GM12891 (cell line): ENCODE measurements around the gene SCYL2.

Experiments used
- POLR2A ChIP-seq: IDR thresholded peaks from 2 replicates; pipeline ENCODE4 v1.6.1; 2011; ENCODE audit warnings: low read depth, low read length, control low read depth
- POLR2AphosphoS5 ChIP-seq: IDR thresholded peaks from 2 replicates; pipeline ENCODE4 v1.6.1; 2011; ENCODE audit warnings: low read depth, low read length, control low read depth

GRCh38 chr12:100247765-100248164, 19.2 kb upstream of the SCYL2 start:
- TF ChIP-seq POLR2AphosphoS5: no peak
- TF ChIP-seq POLR2A: no peak
